HepG2 (cell line): ENCODE results near the gene PRKD2. TPM values are rescaled to one million over a fixed set of nuclear protein-coding genes. Genes with fewer than 3 reads are reported as not detected.
A peak's percentile ranks its signal among the peaks of the same experiment; 100 is the strongest.

Experiments used
- ATAC-seq: fragments of 200-7000 bp; cut with Tn5 transposase; 3 replicates; pipeline ENCODE4 v1.9.1; 2020; ENCODE audit warnings: mild to moderate bottlenecking, moderate library complexity
- BruUV-seq: library from RNA; stranded (reverse); fragments of 400-500 nt; replicated peaks from 2 replicates; lab custom pipeline; 2021; lab: Mats Ljungman, UMichigan
- CTCF ChIA-PET: fragments of 300-600 bp; formaldehyde crosslinking; extraction: SDS; loops from one replicate; lab custom pipeline; 2021; ENCODE audit warnings: low total read pairs, inconsistent platforms, low intra/inter-chr PET ratio; lab: Yijun Ruan, JAX
- POLR2A ChIA-PET: fragments of 350-600 bp; sonication (Branson Sonifier 250); formaldehyde crosslinking; loops from one replicate; lab custom pipeline; 2020; ENCODE audit warnings: antibody characterized with exemption, inconsistent platforms; lab: Yijun Ruan, JAX
- DNase-seq: peaks from one replicate; pipeline ENCODE4 v3.0.0-alpha.2; 2015; ENCODE audit warnings: low spot score
- FAIRE-seq: peaks from 3 replicates; lab custom pipeline; 2011; peaks lifted over from hg19 to GRCh38; lab: Jason Lieb, UNC
- H2AFZ ChIP-seq: one replicate; pipeline ENCODE4 v1.6.1; 2011; ENCODE audit warnings: low read length, inconsistent platforms
- H3K27ac ChIP-seq: fragments of 300-600 bp; 3 replicates; pipeline ENCODE4 v1.8.0; 2011; ENCODE audit warnings: mixed run types, mild to moderate bottlenecking, mixed read lengths, low read length, inconsistent platforms; ENCODE audit not compliant: insufficient read depth; ENCODE audit errors: extremely low read length
- H3K27me3 ChIP-seq, 2 experiments: fragments of 200-600 bp in 1 of 2; 2 replicates in 1 of 2; 3 replicates in 1 of 2; pipeline versions ENCODE4 v1.6.0 to v1.8.0; 2011; ENCODE audit warnings: low read length in 2 of 2, mild to moderate bottlenecking in 2 of 2, moderate library complexity in 2 of 2, inconsistent platforms in 1 of 2; ENCODE audit not compliant: insufficient read depth in 2 of 2, control insufficient read depth in 1 of 2
- H3K36me3 ChIP-seq, 2 experiments: fragments of 200-600 bp in 1 of 2; replicated peaks in 1 of 2; 2 replicates in 1 of 2; 3 replicates in 1 of 2; pipeline versions ENCODE4 v1.5.1 to v1.8.0; 2011; ENCODE audit warnings: low read length in 2 of 2, inconsistent platforms in 1 of 2; ENCODE audit not compliant: insufficient read depth in 2 of 2, control insufficient read depth in 1 of 2
- H3K4me1 ChIP-seq: 2 replicates; pipeline ENCODE4 v1.5.1; 2012; ENCODE audit warnings: low read length, inconsistent platforms; ENCODE audit not compliant: insufficient read depth
- H3K4me2 ChIP-seq: 2 replicates; pipeline ENCODE4 v1.6.0; 2011; ENCODE audit warnings: low read depth, low read length, inconsistent platforms
- H3K4me3 ChIP-seq, 3 experiments: fragments of 200-600 bp in 1 of 3; sonication (generic), shearing (Covaris generic) in 1 of 3; replicated peaks in 1 of 3; 2 replicates each; pipeline ENCODE4 v1.5.1; 2011 to 2016; ENCODE audit warnings: low read length in 3 of 3, inconsistent platforms in 2 of 3, low read depth in 2 of 3, mild to moderate bottlenecking in 2 of 3, control low read depth in 1 of 3, mixed read lengths in 1 of 3; ENCODE audit not compliant: insufficient read depth in 1 of 3
- H3K79me2 ChIP-seq: one replicate; pipeline ENCODE4 v1.6.1; 2011; ENCODE audit warnings: low read length, inconsistent platforms; ENCODE audit not compliant: insufficient read depth
- H3K9ac ChIP-seq: 2 replicates; pipeline ENCODE4 v1.6.0; 2011; ENCODE audit warnings: mild to moderate bottlenecking, low read depth, low read length, inconsistent platforms; ENCODE audit not compliant: insufficient read depth
- H3K9me3 ChIP-seq: 2 replicates; pipeline ENCODE4 v1.5.1; 2012; ENCODE audit warnings: mild to moderate bottlenecking, low read length
- H4K20me1 ChIP-seq: 2 replicates; pipeline ENCODE4 v1.6.0; 2011; ENCODE audit warnings: inconsistent platforms, mild to moderate bottlenecking, low read length, moderate library complexity; ENCODE audit not compliant: insufficient read depth
- ASH2L ChIP-seq: fragments of 300-600, 200-600 bp; sonication (generic); IDR thresholded peaks from 2 replicates; pipeline ENCODE4 v1.7.0; 2017; ENCODE audit warnings: low read depth, mild to moderate bottlenecking, moderate library complexity, mixed read lengths, low read length; ENCODE audit not compliant: insufficient read length
- ZNF768 ChIP-seq: sonication (generic); formaldehyde crosslinking; IDR thresholded peaks from 2 replicates; pipeline ENCODE4 v1.4.0; 2020; ENCODE audit warnings: missing genetic modification reagents
- ZSCAN20 ChIP-seq: sonication (generic); formaldehyde crosslinking; IDR thresholded peaks from 2 replicates; pipeline ENCODE4 v1.4.0; 2020; ENCODE audit warnings: missing genetic modification reagents, mild to moderate bottlenecking, borderline replicate concordance
- WGBS: methylation state at CpG from one replicate; pipeline ENCODE4 v1.1.6; 2017; ENCODE audit warnings: low lambda C conversion rate; 5-methylcytosine and 5-hydroxymethylcytosine counted together
- in situ Hi-C: cut with HindIII; loops from 2 replicates; pipeline ENCODE4 v1.10.0; 2017; ENCODE audit warnings: low pct_unique_long_range_greater_than_20kb; ENCODE audit not compliant: extremely low pct_ligation_motif_present
- intact Hi-C: fragments of 100-400 bp; cut with micrococcal nuclease; formaldehyde crosslinking; loops from one replicate; pipeline ENCODE4 v1.10.0; 2022; ENCODE audit not compliant: unreplicated experiment
- polyA plus RNA-seq, 8 experiments: library from polyadenylated mRNA; depleted of rRNA in 3 of 8; stranded (reverse) in 7 of 8; unstranded in 1 of 8; fragments of >200 nt; fragmentation: Illumina TruSeq in 4 of 8; extraction: Trizol in 4 of 8; gene quantifications; 2 replicates each; pipeline versions ENCODE4 v1.2.1 to v1.2.3, GENCODE V29; 2011 to 2016; ENCODE audit warnings: low read depth in 4 of 8, missing spikeins in 1 of 8, mixed read lengths in 1 of 8; ENCODE audit not compliant: insufficient read depth in 1 of 8
- total RNA-seq, 5 experiments: library from RNA; depleted of rRNA; stranded (reverse); fragments of >200 nt; fragmentation: Illumina TruSeq; extraction: Trizol; gene quantifications; 2 replicates each; pipeline ENCODE4 v1.2.3, GENCODE V29; 2016; ENCODE audit warnings: low read depth in 1 of 5
- TF ChIP-seq, protein P1 (sequence below): sonication (generic); formaldehyde crosslinking; IDR thresholded peaks from 2 replicates; pipeline ENCODE4 v1.4.0; 2020; ENCODE audit warnings: missing genetic modification reagents

PRKD2 gene
- total and polyA plus RNA-seq, 2 of the 13 experiments (the other 11 are each of a cell fraction or from before 2014, with no cell fraction given): 6.7 to 7.3 TPM

GRCh38 chr19:46660008-46660517, 56.9 kb downstream of the PRKD2 start:
- H3K27me3 ChIP-seq: peaks cover 4 to 23% of the 10 kb centered on the region in 2 experiments; a peak in 3 of 5 replicates
- FAIRE-seq (no peak), DNase-seq (no peak), ATAC-seq (no peak)
- peaks cover 41% of the 10 kb centered on the region for H3K4me1 ChIP-seq
- TF ChIP-seq ZNF768 (CRISPR knock-in tag) (peak; percentile 81), ZSCAN20 (CRISPR knock-in tag) (no peak), ASH2L (no peak)
- TF ChIP-seq, protein P1, sequence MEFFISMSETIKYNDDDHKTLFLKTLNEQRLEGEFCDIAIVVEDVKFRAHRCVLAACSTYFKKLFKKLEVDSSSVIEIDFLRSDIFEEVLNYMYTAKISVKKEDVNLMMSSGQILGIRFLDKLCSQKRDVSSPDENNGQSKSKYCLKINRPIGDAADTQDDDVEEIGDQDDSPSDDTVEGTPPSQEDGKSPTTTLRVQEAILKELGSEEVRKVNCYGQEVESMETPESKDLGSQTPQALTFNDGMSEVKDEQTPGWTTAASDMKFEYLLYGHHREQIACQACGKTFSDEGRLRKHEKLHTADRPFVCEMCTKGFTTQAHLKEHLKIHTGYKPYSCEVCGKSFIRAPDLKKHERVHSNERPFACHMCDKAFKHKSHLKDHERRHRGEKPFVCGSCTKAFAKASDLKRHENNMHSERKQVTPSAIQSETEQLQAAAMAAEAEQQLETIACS (CRISPR knock-in tag): no peak
- H3K4me2 ChIP-seq: peak overlapping the region; percentile 73
- no peak overlapping the region for H2AFZ ChIP-seq
- no peaks in the 10 kb centered on the region for H3K79me2 ChIP-seq
- ChIA-PET POLR2A (no interaction called here), CTCF (no interaction called here)
- BruUV-seq: no TSS peak
- H3K9me3 ChIP-seq: no peaks in the 10 kb centered on the region
- H3K9ac ChIP-seq: no peak overlapping the region
- no peaks in the 10 kb centered on the region for H3K36me3 ChIP-seq
- peaks cover 5% of the 10 kb centered on the region; the same call in 1 of the 2 replicates for H4K20me1 ChIP-seq
- in situ Hi-C loops: loop anchor here (10.0 kb wide), 1 partner anchor 45 kb away; no protein-coding TSS in a partner anchor
- no peak overlapping the region for H3K27ac ChIP-seq
- 20% methylated on average over 9 of the region's 14 CpGs for WGBS
- H3K4me3 ChIP-seq: no peak overlapping the region
- intact Hi-C loops: no loop called here
